Left ventricle myocardium superior (tissue), 1 donor: Measurements from ENCODE around the gene WDR83. TPM values are rescaled to one million over a fixed set of nuclear protein-coding genes. Genes with fewer than 3 reads are reported as not detected.
"Not testable (repeated sequence)": the region's sequence is repeated elsewhere in the genome, so short reads cannot be mapped to it uniquely, and the experiment has no call there.

Experiments
- ATAC-seq: fragments of 200-7000 bp; cut with Tn5 transposase; one replicate; pipeline ENCODE4 v1.9.1; 2020; ENCODE audit warnings: mild to moderate bottlenecking, moderate library complexity
- DNase-seq: peaks from one replicate; pipeline ENCODE4 v3.0.0-alpha.2; 2020
- intact Hi-C: fragments of 100-400 bp; cut with micrococcal nuclease; formaldehyde crosslinking; loops from one replicate; pipeline ENCODE4 v1.11.0; 2022
- long read RNA-seq: library from polyadenylated mRNA; unstranded; transcript quantifications from one replicate; pipeline ENCODE4 v2.0.0, GENCODE V29; 2021
- total RNA-seq: library from RNA; stranded (reverse); fragmentation: NEBNext Ultra II Directional; extraction: Animal tissue kit (Norgen Biotek cat#: 25700); gene quantifications from one replicate; pipeline ENCODE4 v1.2.1, GENCODE V29; 2021
- donor health status: DM: no; HTN: yes; CAD: no; lungs with severe emphysema.

Gene WDR83, protein sequence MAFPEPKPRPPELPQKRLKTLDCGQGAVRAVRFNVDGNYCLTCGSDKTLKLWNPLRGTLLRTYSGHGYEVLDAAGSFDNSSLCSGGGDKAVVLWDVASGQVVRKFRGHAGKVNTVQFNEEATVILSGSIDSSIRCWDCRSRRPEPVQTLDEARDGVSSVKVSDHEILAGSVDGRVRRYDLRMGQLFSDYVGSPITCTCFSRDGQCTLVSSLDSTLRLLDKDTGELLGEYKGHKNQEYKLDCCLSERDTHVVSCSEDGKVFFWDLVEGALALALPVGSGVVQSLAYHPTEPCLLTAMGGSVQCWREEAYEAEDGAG
- 8.7 TPM for total RNA-seq
- long read RNA-seq, transcript WDR83-201 (11 exons, 1,457 nt) = major isoform, 11 of 19 reads
- long read RNA-seq, partial matches to known transcripts = 7 of 19 reads
- long read RNA-seq, other reads (novel, unspliced or antisense) = 1 of 19 reads

DNA sequence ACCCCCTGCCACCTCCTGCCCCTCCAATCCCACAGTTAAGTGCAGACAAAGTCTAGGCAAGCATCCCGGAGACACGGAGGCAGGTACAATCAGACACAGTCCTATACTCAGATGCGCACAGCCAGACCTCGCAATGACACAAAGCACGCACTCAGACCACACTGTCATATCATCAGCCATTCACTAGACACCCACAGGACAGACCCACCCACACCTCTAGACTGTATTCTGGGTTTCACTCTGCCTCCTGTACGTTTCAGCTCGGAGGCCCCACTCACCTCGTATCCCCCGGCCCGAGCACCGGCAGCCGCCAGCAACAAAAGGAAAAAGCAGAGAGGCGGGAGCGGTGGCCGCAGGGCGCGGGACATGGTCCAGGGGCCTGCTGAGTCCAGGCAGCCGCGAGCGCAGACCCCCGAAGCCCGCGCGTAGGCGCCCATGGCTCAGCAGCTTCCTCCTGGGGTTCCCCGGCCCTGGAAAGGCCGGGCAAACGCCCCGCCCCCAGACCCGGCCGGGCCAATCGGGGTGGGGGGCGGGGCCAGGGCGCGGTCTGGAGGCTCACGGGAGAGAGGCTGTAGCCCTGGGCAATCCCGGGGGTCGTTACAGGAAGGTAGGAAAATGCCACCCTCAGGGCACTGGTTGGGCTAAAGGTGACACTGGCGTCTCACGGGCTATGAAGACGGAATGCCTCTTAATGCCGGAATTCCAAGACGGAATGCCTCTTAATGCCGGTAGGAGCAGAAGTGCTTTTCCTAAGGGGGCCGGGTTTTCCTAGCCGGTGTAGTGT is at the start of gene WDR83, which contains the start of gene MAN2B1:
WDR83 (plus strand) TSS at position 543 of the 784 bp plus-strand sequence. CDS start 2,984 bp downstream, outside the sequence.
MAN2B1 (minus strand) TSS at position 478 of the 784 bp plus-strand sequence; CDS start at position 437, 41 bp downstream.
- DNase-seq (peak; percentile 87), ATAC-seq (peak; percentile 85)
- intact Hi-C loops = no loop called here

DNA sequence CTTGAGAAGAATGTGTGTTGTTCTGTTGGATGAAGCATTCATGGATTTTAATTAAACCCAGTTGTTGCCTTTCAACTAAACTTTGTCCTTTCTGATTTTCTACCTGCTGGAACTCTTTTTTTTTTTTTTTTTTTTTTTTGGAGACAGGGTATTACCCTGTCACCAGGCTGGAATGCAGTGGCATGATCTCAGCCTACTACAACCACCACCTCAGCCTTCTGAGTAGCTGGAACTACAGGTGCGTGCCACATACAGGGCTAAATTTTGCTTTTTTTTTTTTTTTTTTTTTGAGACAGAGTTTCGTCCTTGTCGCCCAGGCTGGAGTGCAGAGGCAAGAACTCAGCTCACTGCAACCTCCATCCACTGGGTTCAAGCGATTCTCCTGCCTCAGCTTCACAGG is 49.0 kb upstream of the WDR83 start:
- DNase-seq (no peak), ATAC-seq (no peak)
- intact Hi-C loops = no loop called here

DNA sequence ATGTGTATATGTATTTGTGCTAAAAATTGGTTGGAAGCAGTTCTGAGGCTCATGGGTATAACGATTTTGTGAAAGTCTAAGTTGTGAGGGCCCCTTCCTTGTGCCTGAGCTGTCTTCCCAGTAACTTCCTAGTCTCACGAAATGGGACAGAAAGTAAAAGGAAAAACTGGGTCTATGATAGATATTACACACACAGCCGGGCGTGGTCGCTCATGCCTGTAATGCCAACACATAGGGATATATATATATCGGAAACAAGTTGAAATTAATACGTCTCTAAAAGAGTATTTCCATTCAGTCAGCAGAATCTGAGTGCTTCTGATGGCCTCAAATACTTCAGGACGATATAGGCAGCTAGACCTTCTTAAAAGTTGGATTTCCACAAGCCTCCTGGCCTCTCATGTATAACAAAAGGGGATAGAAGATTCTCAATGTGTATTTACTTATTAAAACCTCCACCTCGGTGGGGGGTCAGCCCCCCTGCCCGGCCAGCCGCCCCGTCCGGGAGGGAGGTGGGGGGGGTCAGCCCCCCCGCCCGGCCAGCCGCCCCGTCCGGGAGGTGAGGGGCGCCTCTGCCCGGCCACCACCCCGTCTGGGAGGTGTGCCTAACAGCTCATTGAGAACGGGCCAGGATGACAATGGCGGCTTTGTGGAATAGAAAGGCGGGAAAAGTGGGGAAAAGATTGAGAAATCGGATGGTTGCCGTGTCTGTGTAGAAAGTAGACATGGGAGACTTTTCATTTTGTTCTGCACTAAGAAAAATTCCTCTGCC is 45.2 kb upstream of the WDR83 start:
- DNase-seq, intact Hi-C loops, ATAC-seq: not testable (repeated sequence)

DNA sequence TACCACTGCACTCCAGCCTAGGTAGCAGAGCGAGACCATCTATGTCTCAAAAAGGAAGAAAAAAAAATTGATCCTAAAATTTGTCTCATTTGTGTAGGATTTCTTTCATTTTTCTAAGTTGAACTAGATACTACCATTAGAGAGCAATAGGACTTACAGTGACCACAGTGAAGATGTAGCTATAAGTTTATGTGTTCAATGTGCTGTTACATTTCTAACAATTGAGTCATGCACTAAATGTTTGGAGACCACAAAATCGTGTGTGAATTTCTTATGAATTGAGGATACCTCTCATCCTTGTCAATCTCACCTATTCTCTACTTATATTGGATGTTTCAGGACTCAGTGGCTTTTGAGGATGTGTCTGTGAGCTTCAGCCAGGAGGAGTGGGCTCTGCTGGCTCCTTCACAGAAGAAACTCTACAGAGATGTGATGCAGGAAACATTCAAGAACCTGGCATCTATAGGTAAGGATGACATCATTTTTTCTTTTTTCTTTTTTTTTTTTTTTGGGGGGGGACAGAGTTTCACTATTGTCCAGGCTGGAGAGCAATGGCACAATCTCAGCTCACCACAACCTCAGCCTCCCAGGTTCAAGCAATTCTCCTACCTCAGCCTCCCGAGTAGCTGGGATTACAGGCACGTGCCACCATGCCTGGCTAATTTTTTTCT is 43.1 kb upstream of the WDR83 start:
- DNase-seq (no peak), ATAC-seq (no peak)
- intact Hi-C loops = no loop called here

DNA sequence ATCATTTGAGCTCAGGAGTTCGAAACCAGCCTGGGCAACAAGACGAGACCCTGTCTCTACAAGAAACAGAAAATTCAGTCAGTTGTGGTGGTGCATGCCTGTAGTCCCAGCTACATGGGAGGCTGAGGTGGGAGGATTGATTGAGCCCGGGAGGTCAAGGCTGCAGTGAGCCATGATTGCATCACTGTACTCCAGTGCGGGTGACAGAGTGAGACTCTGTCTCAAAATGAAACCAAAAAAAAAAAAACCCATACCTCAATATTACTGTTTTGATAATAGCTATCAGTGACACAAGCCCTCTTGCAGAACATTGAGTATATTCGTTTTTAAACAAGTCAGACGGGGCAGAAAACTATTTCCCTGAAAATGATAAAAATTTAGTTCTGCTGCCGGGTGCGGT is 39.6 kb upstream of the WDR83 start:
- ATAC-seq (no peak), DNase-seq (no peak)
- intact Hi-C loops = no loop called here

DNA sequence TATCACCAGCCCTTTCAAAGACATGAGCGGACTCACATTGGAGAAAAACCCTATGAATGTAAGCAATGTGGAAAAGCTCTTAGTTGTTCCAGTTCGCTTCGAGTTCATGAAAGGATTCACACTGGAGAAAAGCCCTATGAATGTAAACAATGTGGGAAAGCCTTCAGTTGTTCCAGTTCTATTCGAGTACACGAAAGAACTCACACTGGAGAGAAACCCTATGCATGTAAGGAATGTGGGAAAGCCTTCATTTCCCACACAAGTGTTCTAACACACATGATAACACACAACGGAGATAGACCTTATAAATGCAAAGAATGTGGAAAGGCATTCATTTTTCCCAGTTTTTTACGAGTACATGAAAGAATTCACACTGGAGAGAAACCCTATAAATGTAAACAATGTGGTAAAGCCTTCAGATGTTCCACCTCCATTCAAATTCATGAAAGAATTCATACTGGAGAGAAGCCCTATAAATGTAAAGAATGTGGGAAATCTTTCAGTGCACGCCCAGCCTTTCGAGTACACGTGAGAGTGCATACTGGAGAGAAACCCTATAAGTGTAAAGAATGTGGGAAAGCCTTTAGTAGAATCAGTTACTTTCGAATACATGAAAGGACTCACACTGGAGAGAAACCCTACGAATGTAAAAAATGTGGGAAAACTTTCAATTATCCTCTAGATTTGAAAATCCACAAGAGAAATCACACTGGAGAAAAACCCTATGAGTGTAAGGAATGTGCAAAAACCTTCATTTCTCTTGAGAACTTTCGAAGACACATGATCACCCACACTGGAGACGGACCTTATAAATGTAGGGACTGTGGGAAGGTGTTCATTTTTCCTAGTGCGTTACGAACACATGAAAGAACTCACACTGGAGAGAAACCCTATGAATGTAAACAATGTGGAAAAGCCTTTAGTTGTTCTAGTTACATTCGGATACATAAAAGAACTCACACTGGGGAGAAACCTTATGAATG is 38.3 kb upstream of the WDR83 start:
- DNase-seq (no peak), ATAC-seq (no peak)
- intact Hi-C loops = no loop called here

DNA sequence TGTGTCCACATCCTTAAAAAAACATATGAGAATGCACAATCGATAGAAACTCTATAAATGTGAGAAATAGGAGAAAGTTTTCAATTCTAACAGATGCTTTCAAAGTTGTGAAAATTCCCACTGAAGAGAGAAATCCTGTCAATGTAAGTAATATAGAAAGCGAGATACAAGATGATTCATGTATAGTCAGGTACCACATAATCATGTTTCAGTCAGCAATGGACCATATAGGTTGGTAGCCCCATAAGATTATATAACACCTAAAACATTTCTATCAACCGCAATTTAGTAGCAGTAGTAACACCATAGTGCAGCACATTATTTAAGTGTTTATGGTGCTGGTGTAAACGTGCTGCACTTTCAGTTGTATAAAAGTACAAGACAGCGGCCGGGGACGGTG is 37.4 kb upstream of the WDR83 start:
- DNase-seq = no peak

DNA sequence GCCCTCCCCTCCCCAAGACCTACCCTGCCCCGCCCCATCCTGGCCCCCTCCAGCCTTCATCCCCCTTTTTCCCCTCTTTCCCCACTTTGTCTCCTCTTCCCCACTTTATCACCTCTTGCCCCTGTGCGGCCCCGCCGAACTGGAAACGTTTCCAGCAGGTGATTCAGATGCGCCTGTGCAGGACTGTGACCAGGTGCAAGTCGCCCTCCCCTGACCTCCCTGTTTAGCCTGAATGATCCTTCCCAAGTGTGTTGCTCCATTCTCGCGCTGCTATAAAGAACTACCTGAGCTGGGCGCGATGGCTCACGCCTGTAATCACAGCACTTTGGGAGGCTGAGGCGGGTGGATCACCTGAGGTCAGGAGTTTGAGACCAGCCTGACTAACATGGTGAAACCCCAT is 30.0 kb upstream of the WDR83 start:
- ATAC-seq = no peak
- intact Hi-C loops = no loop called here
- peak; percentile 9 for DNase-seq

More for the DNA sequence above, 37.4 kb upstream of the WDR83 start:
- intact Hi-C loops = no loop called here
- ATAC-seq = no peak

DNA sequence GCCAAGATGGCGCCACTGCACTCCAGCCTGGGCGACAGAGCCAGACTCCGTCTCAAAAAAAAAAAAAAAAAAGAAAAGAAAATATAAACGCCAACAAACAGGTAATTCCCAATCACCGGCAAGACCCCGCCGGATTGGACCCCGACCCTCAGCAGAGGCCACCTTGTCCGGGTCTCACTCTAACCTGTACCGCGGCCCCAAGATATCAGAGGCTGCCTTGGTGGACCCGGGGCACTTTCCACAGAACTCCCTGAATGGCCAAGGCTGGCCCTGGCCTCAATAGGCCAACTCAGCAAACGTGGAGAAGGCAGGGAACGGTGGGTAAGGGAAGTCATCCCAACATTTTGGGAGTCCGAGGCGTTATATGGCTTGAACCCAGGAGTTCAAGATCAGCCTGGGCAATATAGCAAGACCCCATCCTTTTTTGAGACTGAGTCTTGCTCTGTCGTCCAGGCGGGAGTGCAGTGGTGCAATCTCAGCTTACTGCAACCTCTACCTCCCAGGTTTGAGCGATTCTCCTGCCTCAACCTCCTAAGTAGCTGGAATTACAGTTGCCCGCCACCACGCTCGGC is 27.9 kb upstream of the WDR83 start:
- intact Hi-C loops = no loop called here
- ATAC-seq (no peak), DNase-seq (peak; percentile 14)

DNA sequence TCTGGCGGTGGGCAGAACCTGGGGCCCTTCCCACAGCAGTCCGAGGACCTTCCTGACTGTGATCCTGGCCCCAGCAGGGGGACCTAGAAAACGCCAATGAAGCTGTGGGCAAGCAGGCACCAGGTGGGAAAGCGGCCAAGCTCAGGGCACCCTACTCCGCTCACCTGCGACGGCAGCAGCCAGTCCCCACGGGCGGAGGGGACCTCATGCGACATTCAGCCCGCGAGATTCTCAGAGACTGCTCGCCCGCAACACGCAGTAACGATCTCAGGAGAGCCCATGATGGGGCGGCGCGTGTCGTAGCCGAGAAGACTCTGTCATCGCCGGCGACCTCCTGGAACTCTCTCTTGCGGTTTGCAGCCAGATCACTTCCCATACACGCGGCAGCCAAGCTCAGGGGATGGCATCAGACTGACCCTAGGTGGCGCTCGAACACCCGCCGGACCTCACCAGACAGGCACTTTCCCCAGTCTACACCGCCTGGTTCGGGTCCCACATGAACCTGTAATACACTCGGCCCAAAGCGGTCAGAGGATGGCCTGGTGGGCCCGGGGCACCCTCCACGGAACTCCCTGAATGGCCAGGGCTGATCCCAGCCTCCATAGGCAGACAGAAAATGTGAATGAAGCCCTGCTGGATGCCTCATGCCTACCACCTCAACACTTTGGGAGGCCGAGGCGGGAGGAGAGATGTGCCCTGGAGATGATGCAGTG is 26.6 kb upstream of the WDR83 start:
- intact Hi-C loops = no loop called here
- DNase-seq (peak; percentile 88), ATAC-seq (peak; percentile 92)

DNA sequence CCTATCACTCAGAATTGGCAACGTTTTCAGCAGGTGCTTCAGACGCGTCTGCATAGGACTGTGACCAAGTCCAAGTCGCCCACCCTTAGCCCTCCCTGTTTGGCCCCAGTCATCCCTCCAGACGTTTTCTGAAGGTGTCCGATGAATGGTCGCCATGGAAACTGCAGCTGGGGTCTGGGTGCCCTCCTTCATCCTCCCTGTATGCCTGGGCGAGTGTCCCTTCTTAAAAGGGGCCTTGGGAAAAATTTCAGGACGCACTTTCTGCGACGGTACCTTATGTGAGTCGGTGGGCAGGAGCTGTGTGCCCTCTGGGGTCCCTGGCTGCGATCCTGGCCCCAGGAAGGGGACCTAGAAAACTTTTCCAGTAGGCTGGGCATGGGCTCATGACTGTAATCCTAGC is 25.2 kb upstream of the WDR83 start:
- DNase-seq = no peak
- intact Hi-C loops = no loop called here
- ATAC-seq = no peak

DNA sequence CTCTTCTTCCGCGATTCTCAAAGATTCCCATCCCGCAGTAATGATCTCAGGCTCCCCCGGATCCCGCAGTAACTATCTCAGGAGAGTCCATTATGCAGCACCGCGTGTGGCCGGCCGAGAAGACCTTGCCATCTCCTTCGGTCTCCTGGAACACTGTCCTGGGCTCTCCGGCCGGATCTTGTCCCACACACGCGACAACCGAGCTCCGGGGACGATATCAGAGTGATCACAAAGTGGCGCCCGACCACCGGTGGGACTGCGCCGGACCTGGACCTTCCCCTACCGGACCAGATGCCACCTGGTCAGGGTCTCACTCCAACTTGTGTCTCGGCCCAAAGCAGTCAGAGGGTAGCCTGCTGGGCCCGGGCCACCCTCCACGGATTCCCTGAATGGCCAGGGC is 24.1 kb upstream of the WDR83 start:
- DNase-seq = peak; percentile 15
- ATAC-seq = no peak
- intact Hi-C loops = no loop called here

DNA sequence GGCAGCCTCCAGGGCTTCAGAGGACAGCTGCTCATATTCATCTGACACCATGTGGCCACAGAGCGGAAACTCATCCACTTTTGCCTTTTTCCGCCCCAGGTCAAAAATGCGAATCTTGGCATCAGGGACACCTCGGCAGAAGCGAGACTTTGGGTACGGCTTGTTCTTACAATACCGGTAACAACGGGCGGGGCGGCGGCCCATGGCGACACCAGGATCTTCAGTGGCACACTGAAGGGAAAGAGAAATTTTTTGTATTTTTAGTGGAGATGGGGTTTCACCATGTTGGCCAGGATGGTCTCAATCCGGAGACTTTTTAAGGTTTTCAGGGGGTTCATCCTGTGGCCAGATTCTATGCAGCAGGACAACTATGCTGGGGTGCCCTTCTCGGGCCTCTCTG is 22.9 kb upstream of the WDR83 start:
- intact Hi-C loops, ATAC-seq: not testable (repeated sequence)
- peak; percentile 5 for DNase-seq

DNA sequence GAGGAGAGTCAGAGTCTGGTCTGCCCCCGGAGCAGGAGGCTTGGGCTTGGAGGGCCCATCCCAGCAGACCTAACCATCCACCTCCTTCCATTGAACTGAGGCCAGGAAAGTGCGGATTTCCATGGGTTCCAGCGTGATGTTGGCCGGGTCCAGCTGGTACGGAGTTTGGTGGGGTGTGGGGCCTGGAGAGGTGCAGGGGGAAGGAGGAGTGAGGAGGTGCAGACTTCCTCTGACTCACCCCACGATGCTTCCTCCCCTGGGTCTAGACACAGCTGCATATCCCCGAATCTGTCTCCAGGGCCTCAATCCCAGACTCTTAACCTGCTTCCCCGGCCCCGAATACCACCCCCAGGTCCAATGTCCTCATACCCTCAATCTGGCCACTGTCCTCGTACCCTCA is 20.1 kb upstream of the WDR83 start:
- DNase-seq (no peak), ATAC-seq (no peak)
- intact Hi-C loops = no loop called here

DNA sequence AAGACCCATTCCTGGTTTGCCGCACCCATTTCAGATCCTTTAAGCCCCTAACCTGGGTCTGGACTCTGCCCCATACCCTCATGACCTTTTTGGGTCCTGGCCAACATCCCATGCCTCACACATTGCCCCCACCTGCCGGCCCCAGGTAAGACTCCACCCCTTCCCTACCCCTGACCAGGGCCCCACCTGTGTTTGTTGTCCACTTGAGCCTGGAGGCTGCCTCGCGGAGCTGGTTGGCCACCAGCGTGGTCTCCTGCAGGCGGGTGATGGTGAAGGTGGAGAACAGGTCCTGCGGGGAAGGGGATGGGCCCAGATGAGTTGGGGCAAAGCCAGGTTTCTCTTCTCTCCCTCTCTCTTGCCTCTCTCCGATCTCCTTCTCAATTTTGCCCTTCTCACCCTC is 19.6 kb upstream of the WDR83 start:
- DNase-seq = no peak
- intact Hi-C loops = no loop called here
- ATAC-seq = no peak

DNA sequence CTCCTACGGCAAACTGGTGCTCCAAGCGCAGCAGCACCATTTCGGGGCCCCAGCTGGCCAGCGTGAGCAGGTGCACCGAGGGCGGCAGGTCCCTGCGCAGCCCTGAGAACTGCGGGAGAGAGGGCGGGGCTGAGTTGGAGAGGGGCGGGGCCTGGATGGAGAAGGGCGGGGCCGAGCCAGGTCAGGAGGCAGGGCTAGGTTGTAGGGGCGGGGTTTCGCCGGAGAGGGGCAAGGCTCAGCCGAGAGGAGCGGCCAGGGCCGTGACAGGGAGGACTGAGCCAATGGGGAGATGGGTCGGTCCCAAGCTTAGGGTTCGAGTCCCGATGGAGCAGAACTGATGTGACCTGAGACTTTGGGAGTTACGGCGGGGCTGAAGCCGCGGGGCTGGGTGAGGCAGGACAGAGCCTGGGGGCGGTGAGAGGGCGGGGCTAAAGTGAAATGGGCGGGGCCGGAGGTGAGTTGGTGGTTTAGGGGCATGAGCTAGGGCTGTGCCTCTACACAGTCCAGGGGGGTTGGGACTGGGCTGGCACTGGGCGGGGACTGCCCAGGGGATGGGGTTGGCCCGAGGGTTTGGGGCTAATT is 19.0 kb upstream of the WDR83 start:
- DNase-seq (peak; percentile 66), ATAC-seq (peak; percentile 88)
- intact Hi-C loops = no loop called here

DNA sequence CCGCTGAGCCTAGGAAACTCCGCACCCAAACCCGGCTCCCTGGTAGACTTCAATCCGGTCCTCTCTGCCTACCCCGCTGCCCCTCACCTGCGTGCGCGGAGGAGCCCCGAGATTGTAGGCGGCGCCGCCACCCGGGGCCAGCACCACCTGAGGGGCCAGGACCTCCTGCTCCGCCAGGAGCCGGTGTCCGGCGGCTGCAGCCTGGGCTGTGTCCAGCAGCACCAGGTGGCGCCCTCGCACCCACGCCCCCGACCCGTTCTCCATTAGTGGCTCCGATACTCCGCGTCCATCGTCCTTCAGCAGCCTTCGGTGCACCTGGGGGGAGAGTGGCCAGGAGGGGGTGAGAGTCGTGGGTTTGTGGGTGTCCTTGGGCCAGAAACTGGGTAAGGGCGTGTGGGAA is 18.5 kb upstream of the WDR83 start:
- peak; percentile 71 for ATAC-seq
- intact Hi-C loops = no loop called here
- DNase-seq = peak; percentile 44
